Measurements from ENCODE around the gene HLF. TPM values are rescaled to one million over a fixed set of nuclear protein-coding genes. Genes with fewer than 3 reads are reported as not detected.

Gene HLF
- total RNA-seq, 4 donors from 2014 or later, result 137 to 176 (median 154) TPM

- no peak for TF ChIP-seq EP300 (IDR thresholded peaks at IDR 0.05)
- TF ChIP-seq POLR2A (IDR thresholded peaks at IDR 0.05; ENCODE audit: low read depth), result no peak
- no peak for TF ChIP-seq CTCF (IDR thresholded peaks at IDR 0.05)
- no peak for TF ChIP-seq POLR2AphosphoS5 (IDR thresholded peaks at IDR 0.05)
- DNase-seq (ENCODE audit: extremely low spot score), result no peak
- intact Hi-C loops (cut with DNase I), result no loop called here
- WGBS, result 56% methylated on average over 6 of the region's 6 CpGs
- Histone ChIP-seq H3K4me1 (peaks cover 0 to 14% (median 1%) of the 10 kb centered on the region in 4 donors), H3K36me3 (no peaks in the 10 kb centered on the region), H3K9me3 (no peaks in the 10 kb centered on the region), H3K4me3 (no peak overlapping the region), H3K27ac (replicated peaks in 1 of 4) (no peak overlapping the region), H3K27me3 (no peaks in the 10 kb centered on the region)
Measured at GRCh38 chr17:55334881-55335540, 70.3 kb downstream of the HLF start.

GRCh38 chr17:55335625-55336024, 70.9 kb downstream of the HLF start:
- Histone ChIP-seq H3K36me3 (no peaks in the 10 kb centered on the region), H3K4me3 (no peak overlapping the region), H3K4me1 (peaks cover 0 to 14% (median 4%) of the 10 kb centered on the region in 4 donors), H3K27me3 (no peaks in the 10 kb centered on the region), H3K9me3 (no peaks in the 10 kb centered on the region), H3K27ac (replicated peaks in 1 of 4) (no peak overlapping the region)
- TF ChIP-seq POLR2AphosphoS5 (IDR thresholded peaks at IDR 0.05), result no peak
- no peak for TF ChIP-seq POLR2A (IDR thresholded peaks at IDR 0.05; ENCODE audit: low read depth)
- TF ChIP-seq CTCF (IDR thresholded peaks at IDR 0.05), result no peak
- no peak for TF ChIP-seq EP300 (IDR thresholded peaks at IDR 0.05)
- DNase-seq (ENCODE audit: extremely low spot score), result no peak
- intact Hi-C loops (cut with DNase I), result no loop called here

- WGBS, result 94% methylated on average over 2 of the region's 2 CpGs
- Histone ChIP-seq H3K9me3 (no peaks in the 10 kb centered on the region), H3K36me3 (no peaks in the 10 kb centered on the region), H3K27ac (replicated peaks in 1 of 4) (no peak overlapping the region), H3K4me1 (peaks cover 0 to 14% (median 5%) of the 10 kb centered on the region in 4 donors), H3K4me3 (no peak overlapping the region), H3K27me3 (no peaks in the 10 kb centered on the region)
- TF ChIP-seq CTCF (IDR thresholded peaks at IDR 0.05) (no peak), POLR2A (IDR thresholded peaks at IDR 0.05; ENCODE audit: low read depth) (no peak), POLR2AphosphoS5 (IDR thresholded peaks at IDR 0.05) (no peak), EP300 (IDR thresholded peaks at IDR 0.05) (no peak)
- intact Hi-C loops (cut with DNase I), result no loop called here
- DNase-seq (ENCODE audit: extremely low spot score), result no peak
Measured at GRCh38 chr17:55336426-55336825, 71.7 kb downstream of the HLF start.

- H3K27ac ChIP-seq (replicated peaks in 1 of 4), result no peak overlapping the region
- no peak for TF ChIP-seq POLR2AphosphoS5 (IDR thresholded peaks at IDR 0.05)
- no peak for TF ChIP-seq EP300 (IDR thresholded peaks at IDR 0.05)
- no peak for TF ChIP-seq CTCF (IDR thresholded peaks at IDR 0.05)
- TF ChIP-seq POLR2A (IDR thresholded peaks at IDR 0.05; ENCODE audit: low read depth), result no peak
- H3K4me3 ChIP-seq, result no peak overlapping the region
- no peak for DNase-seq (ENCODE audit: extremely low spot score)
- H3K27me3 ChIP-seq, result no peaks in the 10 kb centered on the region
- intact Hi-C loops (cut with DNase I), result no loop called here
- H3K9me3 ChIP-seq, result no peaks in the 10 kb centered on the region
- WGBS, result 81% methylated on average over 3 of the region's 3 CpGs
- peaks cover 0 to 11% (median 2%) of the 10 kb centered on the region in 4 donors for H3K4me1 ChIP-seq
- no peaks in the 10 kb centered on the region for H3K36me3 ChIP-seq
Measured at GRCh38 chr17:55340176-55340575, 75.4 kb downstream of the HLF start.

- TF ChIP-seq POLR2AphosphoS5 (IDR thresholded peaks at IDR 0.05) (no peak), CTCF (IDR thresholded peaks at IDR 0.05) (no peak), EP300 (IDR thresholded peaks at IDR 0.05) (no peak), POLR2A (IDR thresholded peaks at IDR 0.05; ENCODE audit: low read depth) (no peak)
- DNase-seq (ENCODE audit: extremely low spot score), result no peak
- H3K27me3 ChIP-seq, result no peaks in the 10 kb centered on the region
- 84% methylated on average over 3 of the region's 3 CpGs for WGBS
- H3K4me3 ChIP-seq, result no peak overlapping the region
- H3K9me3 ChIP-seq, result no peaks in the 10 kb centered on the region
- intact Hi-C loops (cut with DNase I), result no loop called here
- H3K36me3 ChIP-seq, result no peaks in the 10 kb centered on the region
- no peak overlapping the region for H3K27ac ChIP-seq (replicated peaks in 1 of 4)
- peaks cover 0 to 11% (median 0%) of the 10 kb centered on the region in 4 donors for H3K4me1 ChIP-seq
Measured at GRCh38 chr17:55340686-55341085, 75.9 kb downstream of the HLF start.
